H1 (cell line): ENCODE data around the gene GSDME.

Experiments used
- CTCF ChIP-seq, 3 experiments: IDR thresholded peaks; 1 replicate in 2 of 3; 2 replicates in 1 of 3; pipeline versions ENCODE4 v1.5.1 to v1.6.1; 2011; ENCODE audit warnings: low read length in 3 of 3, mild to moderate bottlenecking in 3 of 3, inconsistent platforms in 2 of 3, low read depth in 1 of 3, moderate library complexity in 1 of 3; ENCODE audit not compliant: insufficient read depth in 1 of 3; ENCODE audit errors: control extremely low read depth in 1 of 3
- RAD21 ChIP-seq, 2 experiments: IDR thresholded peaks in 1 of 2; conservative IDR thresholded peaks in 1 of 2; 2 replicates each; pipeline ENCODE4 v1.6.1; 2011; ENCODE audit warnings: low read depth in 2 of 2, low read length in 2 of 2, improper control_type of control experiment in 1 of 2, inconsistent platforms in 1 of 2, mild to moderate bottlenecking in 1 of 2, moderate library complexity in 1 of 2

GRCh38 chr7:24709051-24709450, 48.2 kb downstream of the GSDME start:
- TF ChIP-seq RAD21 (IDR thresholded peaks at IDR 0.05 in 1 of 2, conservative IDR thresholded peaks at IDR 0.05 in 1 of 2; ENCODE audit: low read depth in 2 of 2, low read length in 2 of 2) (no peak), CTCF (IDR thresholded peaks at IDR 0.05; ENCODE audit: control extremely low read depth in 1 of 3, insufficient read depth in 1 of 3, low read depth in 1 of 3, low read length in 3 of 3) (no peak)
